Testis (tissue), 2 donors: ENCODE measurements around the gene CWC22.

ENCODE experiments used
- CTCF ChIP-seq, 3 experiments: fragments of 450-650 bp in 2 of 3; fragments of 200-600 bp in 1 of 3; sonication (generic) in 1 of 3; IDR thresholded peaks; one replicate each; pipeline ENCODE4 v1.5.1; 2016 to 2019; ENCODE audit warnings: antibody characterized with exemption in 3 of 3, mild to moderate bottlenecking in 2 of 3, moderate library complexity in 1 of 3
- POLR2A ChIP-seq: fragments of 450-650 bp; IDR thresholded peaks from one replicate; pipeline ENCODE4 v1.6.1; 2017; ENCODE audit warnings: antibody characterized with exemption, mild to moderate bottlenecking, moderate library complexity

- TF ChIP-seq CTCF (IDR thresholded peaks at IDR 0.05): no peak
- TF ChIP-seq POLR2A: no peak
Observed at GRCh38 chr2:179917272-179917671, 89.8 kb downstream of the CWC22 start.
